ENCODE results near the gene SOWAHA.

Gene SOWAHA

GRCh38 chr5:132856011-132856410 is 42.9 kb downstream of the SOWAHA start:
- DNase-seq = no peak

GRCh38 chr5:132859889-132860437 is 46.9 kb downstream of the SOWAHA start:
- no peak for DNase-seq

GRCh38 chr5:132860742-132861141 is 47.6 kb downstream of the SOWAHA start:
- DNase-seq = no peak

- no peak for DNase-seq
Observed at GRCh38 chr5:132865668-132866341, 52.7 kb downstream of the SOWAHA start.

All from effector CD8-positive, alpha-beta T cell (primary cell).